PC-3 (cell line): ENCODE results near the gene GPC6.

Experiments used
- EZH2phosphoT487 ChIP-seq: fragments of 300-600 bp; sonication (generic); IDR thresholded peaks from 2 replicates; pipeline ENCODE4 v1.6.1; 2018; ENCODE audit warnings: mild to moderate bottlenecking, antibody characterized with exemption, low read length, borderline replicate concordance
- TF ChIP-seq, protein P1 (sequence below): fragments of 300-600 bp; sonication (generic); conservative IDR thresholded peaks from 2 replicates; pipeline ENCODE4 v1.5.1; 2017; ENCODE audit warnings: antibody characterized with exemption, low read depth, mild to moderate bottlenecking, low read length

DNA sequence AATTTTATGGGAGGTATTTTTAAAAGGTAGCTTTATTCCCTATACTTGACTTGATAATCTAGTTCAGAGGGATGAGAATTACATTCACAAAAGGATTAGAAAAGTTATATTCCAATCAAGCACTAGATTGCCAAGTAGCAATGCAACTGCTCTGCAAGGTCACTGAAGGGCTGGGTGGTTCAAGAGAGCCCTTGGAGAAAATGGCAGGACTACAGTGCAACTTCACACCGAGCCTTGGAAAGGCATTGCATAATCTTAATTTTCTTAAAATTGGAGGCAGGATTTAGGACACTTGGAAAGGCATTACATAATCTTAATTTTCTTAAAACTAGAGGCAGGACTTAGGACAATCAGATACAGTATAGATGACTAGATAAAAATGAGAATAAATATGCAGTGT lies 936.9 kb downstream of the GPC6 start:
- TF ChIP-seq, protein P1, sequence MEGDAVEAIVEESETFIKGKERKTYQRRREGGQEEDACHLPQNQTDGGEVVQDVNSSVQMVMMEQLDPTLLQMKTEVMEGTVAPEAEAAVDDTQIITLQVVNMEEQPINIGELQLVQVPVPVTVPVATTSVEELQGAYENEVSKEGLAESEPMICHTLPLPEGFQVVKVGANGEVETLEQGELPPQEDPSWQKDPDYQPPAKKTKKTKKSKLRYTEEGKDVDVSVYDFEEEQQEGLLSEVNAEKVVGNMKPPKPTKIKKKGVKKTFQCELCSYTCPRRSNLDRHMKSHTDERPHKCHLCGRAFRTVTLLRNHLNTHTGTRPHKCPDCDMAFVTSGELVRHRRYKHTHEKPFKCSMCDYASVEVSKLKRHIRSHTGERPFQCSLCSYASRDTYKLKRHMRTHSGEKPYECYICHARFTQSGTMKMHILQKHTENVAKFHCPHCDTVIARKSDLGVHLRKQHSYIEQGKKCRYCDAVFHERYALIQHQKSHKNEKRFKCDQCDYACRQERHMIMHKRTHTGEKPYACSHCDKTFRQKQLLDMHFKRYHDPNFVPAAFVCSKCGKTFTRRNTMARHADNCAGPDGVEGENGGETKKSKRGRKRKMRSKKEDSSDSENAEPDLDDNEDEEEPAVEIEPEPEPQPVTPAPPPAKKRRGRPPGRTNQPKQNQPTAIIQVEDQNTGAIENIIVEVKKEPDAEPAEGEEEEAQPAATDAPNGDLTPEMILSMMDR: no peak
- no peak for TF ChIP-seq EZH2phosphoT487
